ENCODE data around the gene NME5. TPM values are rescaled to one million over a fixed set of nuclear protein-coding genes. Genes with fewer than 3 reads are reported as not detected.

NME5 gene
- total and polyA plus RNA-seq, 9 of the 15 experiments (the other 6 are each of a cell fraction or from before 2014, with no cell fraction given) = not detected

GRCh38 chr5:138148811-138149210, 9.6 kb upstream of the NME5 start:
- no peak for FAIRE-seq
- Histone ChIP-seq H4K20me1 (replicated peaks; ENCODE audit: control insufficient read depth, insufficient read depth, low read length) (no peaks in the 10 kb centered on the region), H3K36me3 (ENCODE audit: control insufficient read depth, insufficient read depth, low read length) (no peaks in the 10 kb centered on the region), H3K4me2 (ENCODE audit: insufficient read depth, low read length) (no peak overlapping the region), H3K9me3 (replicated peaks; ENCODE audit: control insufficient read depth, insufficient read depth, low read depth, low read length) (no peaks in the 10 kb centered on the region), H3K27ac (ENCODE audit: extremely low read depth, low read depth, low read length) (no peak overlapping the region), H2AFZ (ENCODE audit: low read depth, low read length) (no peak overlapping the region), H3K9ac (ENCODE audit: insufficient read depth in 1 of 2, low read depth in 2 of 2, low read length in 2 of 2) (no peak overlapping the region), H3K9me1 (ENCODE audit: control insufficient read depth, insufficient read depth, low read length) (no peaks in the 10 kb centered on the region), H3K79me2 (ENCODE audit: control insufficient read depth, insufficient read depth, low read length) (no peaks in the 10 kb centered on the region), H3K4me1 (replicated peaks in 1 of 2; ENCODE audit: control insufficient read depth in 2 of 2, insufficient read depth in 2 of 2, low read length in 2 of 2) (no peaks in the 10 kb centered on the region), H3K4me3 (no peak overlapping the region), H3K27me3 (ENCODE audit: control insufficient read depth in 2 of 2, insufficient read depth in 2 of 2, low read length in 2 of 2) (peaks cover 4 to 10% of the 10 kb centered on the region in 2 experiments; a peak in 2 of 5 replicates)
- peak; percentile 33; the same call in 2 of the 3 replicates for ATAC-seq
- 0% methylated on average over 1 of the region's 1 CpG for WGBS (ENCODE audit: insufficient coverage, low coverage, missing lambda C conversion rate)
- ChIA-PET POLR2A (interaction anchor here (0.6 to 1.6 kb wide), 6 partner anchors 9 to 191 kb away, joined by 3 to 6 read pairs (median 3); partner anchors contain the start of gene NME5), CTCF (ENCODE audit: low intra/inter-chr PET ratio) (no interaction called here)
- intact Hi-C loops (cut with micrococcal nuclease) = no loop called here
- TF ChIP-seq ATF1 (CRISPR knock-in tag; IDR thresholded peaks at IDR 0.05) (no peak), ATF1 (tag; IDR thresholded peaks at IDR 0.05) (no peak), MCM5 (IDR thresholded peaks at IDR 0.05; ENCODE audit: low read depth) (no peak), MAX (CRISPR knock-in tag; IDR thresholded peaks at IDR 0.05) (no peak), JUND (IDR thresholded peaks at IDR 0.05; ENCODE audit: borderline replicate concordance, low read depth, low read length) (0 out of 2 replicates have a peak, but pooled peaks have one; percentile 14), JUND (tag; IDR thresholded peaks at IDR 0.05; ENCODE audit: borderline replicate concordance, low read depth, low read length) (no peak), ATF3 (IDR thresholded peaks at IDR 0.05) (peak; percentile 28; the same call in 1 of the 2 replicates), ATF3 (CRISPR knock-in tag; conservative IDR thresholded peaks at IDR 0.05) (no peak), ZNF512 (tag; IDR thresholded peaks at IDR 0.05) (no peak), FOSL1 (tag; conservative IDR thresholded peaks at IDR 0.05) (peak; percentile 41)
- DNase-seq (ENCODE audit: extremely low read depth in 1 of 4, low spot score in 3 of 4) = peak in 1 of 4 experiments; percentile 28
- in situ Hi-C loops (cut with MboI) = no loop called here
- no TSS peak for BruUV-seq (replicated peaks)
